Measurements from ENCODE around the gene TMEM248.

Gene TMEM248

DNA sequence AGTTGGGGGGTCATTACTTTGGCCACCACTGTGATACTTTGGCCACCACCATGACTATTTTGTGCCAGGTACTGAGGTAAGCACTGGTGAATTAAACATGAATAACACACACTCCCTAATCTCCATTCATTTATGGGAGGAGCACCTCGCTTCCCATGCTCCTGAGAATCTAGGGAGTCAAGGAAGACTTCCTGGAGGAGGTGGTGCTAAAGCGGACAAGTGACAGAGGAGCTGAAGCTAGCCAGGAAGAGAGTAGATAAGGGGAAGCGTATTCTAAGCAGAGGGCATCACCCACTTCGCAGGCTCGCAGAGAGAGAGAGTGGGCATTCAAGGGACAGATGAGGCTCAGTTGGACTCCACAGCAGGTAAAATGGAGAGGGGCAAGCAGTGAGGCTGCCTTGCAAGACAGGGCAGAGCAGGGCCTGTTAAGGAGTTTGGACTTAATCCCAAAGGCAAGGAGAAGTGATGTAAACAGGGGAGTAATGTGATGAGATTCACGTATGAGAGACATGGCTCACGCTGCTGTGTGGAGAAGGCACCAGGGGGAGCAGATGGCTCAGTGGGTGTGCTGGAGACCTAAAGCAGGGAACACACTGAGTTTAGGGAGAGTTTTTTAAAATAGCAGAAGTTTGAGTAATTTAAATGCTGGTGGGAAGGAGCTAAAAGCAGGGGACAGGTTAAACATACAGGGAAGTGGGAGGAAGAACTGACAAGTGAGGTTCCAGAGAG is 21.3 kb upstream of the TMEM248 start:
- H2AFZ ChIP-seq, result no peak overlapping the region
- H3K27ac ChIP-seq, result no peak overlapping the region
- H3K36me3 ChIP-seq (ENCODE audit: control insufficient read depth, insufficient read depth, low read length), result no peaks in the 10 kb centered on the region
- no peak overlapping the region for H3K4me3 ChIP-seq (ENCODE audit: low read depth, low read length)
- H3K27me3 ChIP-seq (ENCODE audit: control insufficient read depth, insufficient read depth, low read length), result no peaks in the 10 kb centered on the region
- H3K4me1 ChIP-seq, result no peaks in the 10 kb centered on the region
- no peaks in the 10 kb centered on the region for H3K79me2 ChIP-seq
- H3K9me3 ChIP-seq (ENCODE audit: control insufficient read depth, low read length), result no peaks in the 10 kb centered on the region
- H3K9ac ChIP-seq, result no peak overlapping the region
- TF ChIP-seq, protein P1, sequence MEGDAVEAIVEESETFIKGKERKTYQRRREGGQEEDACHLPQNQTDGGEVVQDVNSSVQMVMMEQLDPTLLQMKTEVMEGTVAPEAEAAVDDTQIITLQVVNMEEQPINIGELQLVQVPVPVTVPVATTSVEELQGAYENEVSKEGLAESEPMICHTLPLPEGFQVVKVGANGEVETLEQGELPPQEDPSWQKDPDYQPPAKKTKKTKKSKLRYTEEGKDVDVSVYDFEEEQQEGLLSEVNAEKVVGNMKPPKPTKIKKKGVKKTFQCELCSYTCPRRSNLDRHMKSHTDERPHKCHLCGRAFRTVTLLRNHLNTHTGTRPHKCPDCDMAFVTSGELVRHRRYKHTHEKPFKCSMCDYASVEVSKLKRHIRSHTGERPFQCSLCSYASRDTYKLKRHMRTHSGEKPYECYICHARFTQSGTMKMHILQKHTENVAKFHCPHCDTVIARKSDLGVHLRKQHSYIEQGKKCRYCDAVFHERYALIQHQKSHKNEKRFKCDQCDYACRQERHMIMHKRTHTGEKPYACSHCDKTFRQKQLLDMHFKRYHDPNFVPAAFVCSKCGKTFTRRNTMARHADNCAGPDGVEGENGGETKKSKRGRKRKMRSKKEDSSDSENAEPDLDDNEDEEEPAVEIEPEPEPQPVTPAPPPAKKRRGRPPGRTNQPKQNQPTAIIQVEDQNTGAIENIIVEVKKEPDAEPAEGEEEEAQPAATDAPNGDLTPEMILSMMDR (IDR thresholded peaks at IDR 0.05), result no peak
- no peak overlapping the region for H3K4me2 ChIP-seq (ENCODE audit: low read length)

DNA sequence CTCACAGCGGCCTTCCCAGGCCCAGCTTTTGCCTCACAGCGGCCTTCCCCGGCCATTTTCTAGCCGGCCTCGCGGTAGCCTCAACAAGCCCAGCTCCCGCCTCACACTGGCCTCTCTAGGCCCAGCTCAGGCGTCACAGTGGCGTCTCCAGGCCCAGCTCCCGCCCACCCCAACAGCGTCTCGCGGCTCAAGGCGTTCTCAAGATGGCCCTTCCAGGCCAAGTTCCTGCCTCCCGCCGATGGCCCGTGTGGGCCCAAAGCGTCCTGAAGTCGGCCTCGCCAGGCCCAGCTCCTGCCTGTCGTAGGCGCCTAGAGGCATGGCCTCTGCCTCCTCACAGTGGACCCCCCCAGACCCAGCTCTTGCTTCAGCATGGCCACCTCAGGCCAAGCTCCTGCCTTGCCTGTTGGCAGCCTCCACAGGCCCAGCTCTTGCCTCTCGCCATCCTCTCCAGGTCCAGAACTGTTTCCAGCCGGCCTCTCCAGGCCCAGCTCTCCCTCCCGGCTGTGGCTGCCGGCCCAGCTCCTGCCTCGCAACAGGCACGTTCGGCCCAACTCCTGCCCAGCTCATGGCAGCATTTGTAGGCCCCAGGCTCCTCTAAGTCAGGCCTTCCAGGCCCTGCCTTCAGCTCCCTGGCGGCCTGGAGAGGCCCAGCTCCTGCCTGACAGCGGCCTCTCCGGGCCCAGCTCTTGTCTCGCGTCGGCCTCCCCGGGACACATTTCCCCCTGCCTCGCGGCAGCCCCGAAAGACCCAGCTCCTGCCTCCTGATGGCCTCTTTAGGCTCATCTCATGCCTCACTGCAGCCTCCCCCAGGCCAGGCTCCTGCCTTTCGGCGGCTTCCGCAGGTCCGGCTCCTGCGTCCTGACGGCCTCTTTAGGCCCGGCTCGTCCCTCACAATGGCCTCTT is 18.8 kb upstream of the TMEM248 start:
- H3K36me3 ChIP-seq (ENCODE audit: control insufficient read depth, insufficient read depth, low read length), result no peaks in the 10 kb centered on the region
- no peak overlapping the region for H3K9ac ChIP-seq
- H2AFZ ChIP-seq, result no peak overlapping the region
- H3K4me2 ChIP-seq (ENCODE audit: low read length), result no peak overlapping the region
- H3K4me3 ChIP-seq (ENCODE audit: low read depth, low read length), result no peak overlapping the region
- H3K27me3 ChIP-seq (ENCODE audit: control insufficient read depth, insufficient read depth, low read length), result no peaks in the 10 kb centered on the region
- no peaks in the 10 kb centered on the region for H3K79me2 ChIP-seq
- TF ChIP-seq, protein P1 (IDR thresholded peaks at IDR 0.05), result no peak
- H3K27ac ChIP-seq, result no peak overlapping the region
- no peaks in the 10 kb centered on the region for H3K4me1 ChIP-seq
- H3K9me3 ChIP-seq (ENCODE audit: control insufficient read depth, low read length), result no peaks in the 10 kb centered on the region

DNA sequence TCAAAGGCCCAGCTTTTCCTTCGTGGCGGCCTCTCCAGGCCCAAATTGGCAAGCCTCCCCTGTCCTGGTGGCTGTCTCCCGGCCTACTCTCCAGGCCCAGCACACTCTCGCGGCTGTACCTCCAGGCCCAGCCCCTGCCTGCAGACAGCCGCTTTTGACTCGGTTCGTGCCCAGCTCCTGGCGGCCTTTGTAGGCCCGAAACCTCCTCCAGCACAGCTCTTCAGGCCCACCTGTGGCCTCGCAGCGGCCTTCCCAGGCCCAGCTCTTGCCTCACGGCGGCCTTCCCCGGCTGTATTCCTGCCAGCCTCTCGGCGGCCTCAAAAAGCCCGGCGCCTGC is 18.2 kb upstream of the TMEM248 start:
- H3K4me3 ChIP-seq (ENCODE audit: low read depth, low read length), result no peak overlapping the region
- H3K79me2 ChIP-seq, result no peaks in the 10 kb centered on the region
- H3K27me3 ChIP-seq (ENCODE audit: control insufficient read depth, insufficient read depth, low read length), result no peaks in the 10 kb centered on the region
- H2AFZ ChIP-seq, result no peak overlapping the region
- no peak overlapping the region for H3K27ac ChIP-seq
- H3K9ac ChIP-seq, result no peak overlapping the region
- TF ChIP-seq, protein P1 (IDR thresholded peaks at IDR 0.05), result no peak
- no peak overlapping the region for H3K4me2 ChIP-seq (ENCODE audit: low read length)
- H3K4me1 ChIP-seq, result no peaks in the 10 kb centered on the region
- no peaks in the 10 kb centered on the region for H3K36me3 ChIP-seq (ENCODE audit: control insufficient read depth, insufficient read depth, low read length)
- no peaks in the 10 kb centered on the region for H3K9me3 ChIP-seq (ENCODE audit: control insufficient read depth, low read length)

DNA sequence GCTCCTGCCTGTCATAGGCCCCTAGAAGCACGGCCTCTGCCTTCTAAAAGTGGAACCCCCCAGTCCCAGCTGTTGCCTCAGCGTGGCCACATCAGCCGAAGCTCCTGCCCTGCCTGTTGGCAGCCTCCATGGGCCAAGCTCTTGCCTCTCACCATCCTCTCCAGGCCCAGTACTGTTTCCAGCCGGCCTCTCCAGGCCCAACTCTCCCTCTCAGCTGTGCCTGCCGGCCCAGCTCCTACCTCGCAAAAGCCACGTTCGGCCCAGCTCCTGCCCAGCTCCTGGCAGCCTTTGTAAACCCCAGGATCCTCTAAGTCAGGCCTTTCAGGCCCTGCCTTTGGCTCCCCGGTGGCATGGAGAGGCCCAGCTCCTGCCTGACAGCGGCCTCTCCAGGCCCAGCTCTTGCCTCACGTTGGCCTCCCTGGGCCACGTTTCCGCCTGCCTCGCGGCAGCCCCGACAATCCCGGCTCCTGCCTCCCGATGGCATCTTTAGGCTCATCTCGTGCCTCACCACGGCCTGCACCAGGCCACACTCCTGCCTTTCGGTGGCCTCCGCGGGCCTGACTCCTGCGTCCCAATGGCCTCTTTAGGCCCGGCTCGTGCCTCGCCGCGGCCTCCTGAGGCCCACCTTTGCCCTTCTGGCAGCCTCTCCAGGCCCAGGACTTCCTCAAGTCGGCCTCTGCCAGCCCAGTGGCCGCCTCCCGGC is 17.5 kb upstream of the TMEM248 start:
- H3K4me2 ChIP-seq (ENCODE audit: low read length), result no peak overlapping the region
- no peaks in the 10 kb centered on the region for H3K79me2 ChIP-seq
- H3K27me3 ChIP-seq (ENCODE audit: control insufficient read depth, insufficient read depth, low read length), result no peaks in the 10 kb centered on the region
- no peaks in the 10 kb centered on the region for H3K36me3 ChIP-seq (ENCODE audit: control insufficient read depth, insufficient read depth, low read length)
- H3K9me3 ChIP-seq (ENCODE audit: control insufficient read depth, low read length), result no peaks in the 10 kb centered on the region
- TF ChIP-seq, protein P1 (IDR thresholded peaks at IDR 0.05), result no peak
- H3K4me1 ChIP-seq, result no peaks in the 10 kb centered on the region
- no peak overlapping the region for H3K27ac ChIP-seq
- H2AFZ ChIP-seq, result no peak overlapping the region
- H3K9ac ChIP-seq, result no peak overlapping the region
- H3K4me3 ChIP-seq (ENCODE audit: low read depth, low read length), result no peak overlapping the region
